Measurements from ENCODE around the gene CISTR. TPM values are rescaled to one million over a fixed set of nuclear protein-coding genes. Genes with fewer than 3 reads are reported as not detected.
A peak's percentile ranks its signal among the peaks of the same experiment; 100 is the strongest.

CISTR gene
- total RNA-seq, 4 donors from 2014 or later = not detected

DNA sequence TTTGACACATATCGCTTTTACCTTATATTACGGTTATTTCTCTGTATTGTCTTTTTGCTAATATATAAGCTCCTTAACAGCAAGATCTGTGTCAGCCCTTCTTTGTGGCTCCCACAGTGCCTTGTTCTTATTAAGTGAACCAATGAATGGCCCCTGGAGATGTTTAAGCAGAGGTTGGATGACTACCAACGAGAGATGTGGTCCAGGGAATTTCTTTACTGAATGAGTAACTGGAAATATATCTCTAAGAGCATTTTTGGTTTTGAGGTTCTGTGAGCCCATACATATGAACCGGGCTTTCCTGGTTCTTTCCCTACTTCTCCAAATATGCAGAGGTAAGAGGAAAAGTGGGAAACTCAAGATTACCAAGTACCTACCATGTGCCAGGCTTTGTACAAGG is 48.0 kb downstream of the CISTR start:
- TF ChIP-seq POLR2AphosphoS5 (IDR thresholded peaks at IDR 0.05) = no peak
- no peak for TF ChIP-seq POLR2A (IDR thresholded peaks at IDR 0.05)
- no peak for TF ChIP-seq EP300 (IDR thresholded peaks at IDR 0.05; ENCODE audit: low read depth)
- no peak for TF ChIP-seq CTCF (IDR thresholded peaks at IDR 0.05)
- Histone ChIP-seq H3K9me3 (no peaks in the 10 kb centered on the region), H3K36me3 (no peaks in the 10 kb centered on the region), H3K27me3 (peaks cover 91% of the 10 kb centered on the region), H3K4me3 (no peak overlapping the region), H3K27ac (no peak overlapping the region), H3K4me1 (no peaks in the 10 kb centered on the region)
- no peak for DNase-seq
- intact Hi-C loops (cut with DNase I; ENCODE audit: low total_unique reads) = loop anchor here (5.0 kb wide), 1 partner anchor 44 kb away; no protein-coding TSS in a partner anchor
- in situ Hi-C loops (cut with MboI; ENCODE audit: low pct_ligation_motif_present in 1 of 4, low pct_unique_long_range_greater_than_20kb in 1 of 4, low sequenced_read_pairs in 3 of 4) = loop anchor here (5.0 to 25.0 kb wide), 3 partner anchors 39 to 484 kb away; partner anchors contain the start of gene SMUG1 (in 1 of the 4)
- 71 to 76% methylated on average over 3 to 4 of the region's 4 CpGs for WGBS, 2 donors (ENCODE audit: low coverage in 1 of 2)

DNA sequence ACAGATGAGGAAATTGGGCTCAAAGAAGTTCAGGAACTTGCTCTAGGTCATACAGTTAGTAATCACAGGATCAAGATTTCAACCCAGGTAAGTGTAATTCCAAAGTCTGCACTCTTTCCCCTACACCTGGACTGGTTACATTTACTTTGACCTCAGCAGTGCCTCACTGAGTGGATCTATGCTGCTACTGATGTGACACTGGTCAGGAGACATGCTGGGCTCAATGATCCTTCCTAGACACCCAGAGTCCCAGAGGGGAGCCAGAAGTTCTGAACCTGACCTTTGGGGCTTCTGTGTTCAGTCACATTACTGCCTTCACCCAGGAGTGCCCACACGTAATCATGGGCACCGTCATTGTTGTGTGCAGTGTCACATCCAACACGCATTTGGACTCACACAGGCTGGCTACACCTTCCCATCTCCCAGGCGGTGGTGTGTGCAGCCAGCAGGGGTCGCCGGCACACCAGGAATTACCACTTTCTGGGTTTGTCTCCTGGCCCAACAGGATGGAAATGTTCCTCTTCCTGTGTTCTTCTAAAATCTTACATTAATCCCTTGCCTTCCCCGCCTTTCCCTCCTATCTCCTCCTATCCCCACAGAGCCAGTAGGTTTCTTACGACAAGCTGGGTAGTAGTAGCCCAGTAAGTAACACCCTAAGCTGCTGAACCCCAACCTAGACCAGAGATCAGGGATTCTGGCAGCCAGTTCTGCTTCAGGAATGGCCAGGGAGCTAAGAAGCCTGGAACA is 50.1 kb downstream of the CISTR start:
- 0% methylated on average over 8 of the region's 8 CpGs; no CpG with 5 or more reads in 1 of the 2 donors for WGBS, 2 donors (ENCODE audit: low coverage in 1 of 2)
- TF ChIP-seq POLR2AphosphoS5 (IDR thresholded peaks at IDR 0.05) = no peak
- peak; percentile 81 to 88 (median 85) for TF ChIP-seq CTCF (IDR thresholded peaks at IDR 0.05)
- TF ChIP-seq POLR2A (IDR thresholded peaks at IDR 0.05) = no peak
- Histone ChIP-seq H3K9me3 (no peaks in the 10 kb centered on the region), H3K4me1 (peaks cover 0 to 5% (median under 1%) of the 10 kb centered on the region in 4 donors), H3K27ac (no peak overlapping the region), H3K36me3 (no peaks in the 10 kb centered on the region), H3K27me3 (peaks cover 96% of the 10 kb centered on the region), H3K4me3 (no peak overlapping the region)
- intact Hi-C loops (cut with DNase I; ENCODE audit: low total_unique reads) = loop anchor here (5.0 kb wide), 1 partner anchor 46 kb away; no protein-coding TSS in a partner anchor
- peak; percentile 84 for DNase-seq
- in situ Hi-C loops (cut with MboI; ENCODE audit: low pct_ligation_motif_present in 1 of 4, low pct_unique_long_range_greater_than_20kb in 1 of 4, low sequenced_read_pairs in 3 of 4) = loop anchor here (5.0 to 25.0 kb wide), 3 partner anchors 41 to 486 kb away; partner anchors contain the start of gene SMUG1 (in 1 of the 4)

- WGBS, 2 donors (ENCODE audit: low coverage in 1 of 2) = 45 to 52% methylated on average over 5 to 6 of the region's 6 CpGs
- Histone ChIP-seq H3K4me1 (peaks cover 4 to 15% (median 9%) of the 10 kb centered on the region in 4 donors), H3K27ac (no peak overlapping the region), H3K36me3 (no peaks in the 10 kb centered on the region), H3K9me3 (no peaks in the 10 kb centered on the region), H3K4me3 (no peak overlapping the region), H3K27me3 (peaks cover 96% of the 10 kb centered on the region)
- TF ChIP-seq CTCF (IDR thresholded peaks at IDR 0.05) (no peak), POLR2AphosphoS5 (IDR thresholded peaks at IDR 0.05) (no peak), POLR2A (IDR thresholded peaks at IDR 0.05) (no peak), EP300 (IDR thresholded peaks at IDR 0.05; ENCODE audit: low read depth) (no peak)
- in situ Hi-C loops (cut with MboI; ENCODE audit: low pct_ligation_motif_present in 1 of 4, low pct_unique_long_range_greater_than_20kb in 1 of 4, low sequenced_read_pairs in 3 of 4) = loop anchor here (5.0 to 25.0 kb wide), 3 partner anchors 42 to 487 kb away; partner anchors contain the start of gene SMUG1 (in 1 of the 4)
- intact Hi-C loops (cut with DNase I; ENCODE audit: low total_unique reads) = loop anchor here (5.0 kb wide), 1 partner anchor 47 kb away; no protein-coding TSS in a partner anchor
- DNase-seq = no peak
Measured at GRCh38 chr12:53700567-53700966, 51.2 kb downstream of the CISTR start.

- TF ChIP-seq POLR2AphosphoS5 (IDR thresholded peaks at IDR 0.05) (no peak), EP300 (IDR thresholded peaks at IDR 0.05; ENCODE audit: low read depth) (no peak), POLR2A (IDR thresholded peaks at IDR 0.05) (no peak), CTCF (IDR thresholded peaks at IDR 0.05) (no peak)
- Histone ChIP-seq H3K27ac (no peak overlapping the region), H3K4me3 (no peak overlapping the region), H3K27me3 (peaks cover 96% of the 10 kb centered on the region), H3K9me3 (no peaks in the 10 kb centered on the region), H3K4me1 (peaks cover 9 to 24% (median 16%) of the 10 kb centered on the region in 4 donors), H3K36me3 (no peaks in the 10 kb centered on the region)
- no peak for DNase-seq
- intact Hi-C loops (cut with DNase I; ENCODE audit: low total_unique reads) = loop anchor here (5.0 kb wide), 1 partner anchor 48 kb away; no protein-coding TSS in a partner anchor
- in situ Hi-C loops (cut with MboI; ENCODE audit: low pct_ligation_motif_present in 1 of 4, low pct_unique_long_range_greater_than_20kb in 1 of 4, low sequenced_read_pairs in 3 of 4) = loop anchor here (5.0 to 25.0 kb wide), 3 partner anchors 43 to 488 kb away; partner anchors contain the start of gene SMUG1 (in 1 of the 4)
- 14 to 47% methylated on average over 2 to 5 of the region's 5 CpGs for WGBS, 2 donors (ENCODE audit: low coverage in 1 of 2)
Measured at GRCh38 chr12:53699678-53700025, 52.1 kb downstream of the CISTR start.
